Heart right ventricle (tissue), 16 donors: ENCODE results near the gene SRCAP. TPM values are rescaled to one million over a fixed set of nuclear protein-coding genes. Genes with fewer than 3 reads are reported as not detected.

Experiments used
- ATAC-seq, 8 donors: fragments of 200-7000 bp; cut with Tn5 transposase; one replicate each; pipeline ENCODE4 v1.9.1; 2020; ENCODE audit warnings: mild to moderate bottlenecking in 8 of 8, moderate library complexity in 8 of 8, moderate number of reproducible peaks in 1 of 8
- DNase-seq, 2 donors: peaks; one replicate each; pipeline ENCODE4 v3.0.0-alpha.2; 2020
- H3K27ac ChIP-seq, 10 donors: fragments of 200-600 bp; sonication (generic) in 2 of 10; one replicate each; pipeline versions ENCODE4 v1.5.0 to v1.8.0; 2020 to 2022; ENCODE audit warnings: mild to moderate bottlenecking in 3 of 10
- H3K27me3 ChIP-seq, 7 donors: fragments of 200-600 bp; one replicate each; pipeline ENCODE4 v1.8.0; 2021 to 2022; ENCODE audit warnings: mild to moderate bottlenecking in 2 of 7
- H3K36me3 ChIP-seq, 9 donors: fragments of 200-600 bp; sonication (generic) in 1 of 9; one replicate each; pipeline versions ENCODE4 v1.5.0 to v1.8.0; 2020 to 2022; ENCODE audit warnings: mild to moderate bottlenecking in 2 of 9
- H3K4me1 ChIP-seq, 9 donors: fragments of 200-600 bp; sonication (generic) in 1 of 9; one replicate each; pipeline versions ENCODE4 v1.5.0 to v1.8.0; 2020 to 2022; ENCODE audit warnings: mild to moderate bottlenecking in 4 of 9
- H3K4me3 ChIP-seq, 10 donors: fragments of 200-600 bp; sonication (generic) in 2 of 10; one replicate each; pipeline versions ENCODE4 v1.5.0 to v1.8.0; 2020 to 2022; ENCODE audit warnings: mild to moderate bottlenecking in 7 of 10, moderate library complexity in 2 of 10
- H3K9me3 ChIP-seq, 11 donors: fragments of 200-600 bp in 10 of 11; sonication (generic) in 2 of 11; one replicate each; pipeline versions ENCODE4 v1.5.0 to v1.8.0; 2013 to 2022; ENCODE audit warnings: mild to moderate bottlenecking in 2 of 11, control low read depth in 1 of 11, moderate library complexity in 1 of 11
- CTCF ChIP-seq, 9 donors: fragments of 200-600 bp; sonication (generic) in 2 of 9; IDR thresholded peaks; one replicate each; pipeline versions ENCODE4 v1.5.0 to v1.8.0; 2021 to 2022; ENCODE audit warnings: antibody characterized with exemption in 9 of 9, mild to moderate bottlenecking in 5 of 9, moderate library complexity in 1 of 9
- WGBS, 2 donors: extraction: QIAGEN DNeasy Blood & Tissue Kit; methylation state at CpG; one replicate each; pipeline ENCODE4 v1.1.7; 2013; ENCODE audit warnings: inconsistent platforms in 1 of 2; 5-methylcytosine and 5-hydroxymethylcytosine counted together
- intact Hi-C, 10 donors: fragments of 100-400 bp; cut with DNase I; formaldehyde crosslinking; loops; one replicate each; pipeline versions ENCODE4 v1.11.1 to v1.14.2; 2022
- polyA plus RNA-seq, 2 donors: library from polyadenylated mRNA; stranded (reverse); fragments of 200-250 nt; gene quantifications; one replicate each; pipeline ENCODE4 v1.2.3, GENCODE V29; 2013
- total RNA-seq, 10 donors: library from RNA; stranded (reverse); fragmentation: NEBNext Ultra II Directional in 3 of 10; extraction: Animal tissue kit (Norgen Biotek cat#: 25700) in 3 of 10; gene quantifications; one replicate each; pipeline versions ENCODE4 v1.2.1 to v1.2.4, GENCODE V29; 2021 to 2023
- donor health status: Arrhythmogenic right ventricular cardiomyopathy.
- donor health status: ischemic (EF 13 %, LVEDD 7.1; RV severe dilation, severe dysfunction).
- donor health status: healthy with polysubstance abuse.
- donor health status: DM: no; HTN: yes; CAD: no.
- donor health status: DM: no; HTN: no; CAD: no.
- donor health status: ischemic (EF 25% LVEDD 6.9; RV normal size, moderate dysfunction).
- donor health status: ischemic (EF 25% LVEDD 5.7; RV mildly dilated, moderate dysfunction).
- donor health status: healthy.
- donor health status: DM: yes; HTN: yes; CAD: no.
- donor health status: Ischemic cardiomyopathy.
- donor health status: ischemic (EF 35%, LVEDD 5.7; RV mildly dilated, moderate dysfunction).
- donor health status: nonischemic (EF 11% LVEDD 7.7; RV severe dilation, severe dysfunction).
- donor health status: DM: yes; HTN: yes; CAD: no.
- donor health status: PGD.
- donor health status: ischemic (EF 29% LVEDD 5.4; RV normal size, mild dysfunction).
- donor health status: nonischemic (EF 23%, LVEDD 6.1; RV moderate dilation, normal function).

SRCAP gene
- total and polyA plus RNA-seq, 12 donors, result 2.6 to 60.6 (median 45.4) TPM

- H3K4me3 ChIP-seq, result peak overlapping the region; percentile 71 to 99 (median 88)
- no peaks in the 10 kb centered on the region for H3K9me3 ChIP-seq
- DNase-seq (no peak), ATAC-seq (peak in 1 of 8 donors; percentile 31)
- H3K36me3 ChIP-seq, result peaks cover 0 to 36% (median 16%) of the 10 kb centered on the region in 9 donors
- no peaks in the 10 kb centered on the region for H3K27me3 ChIP-seq
- intact Hi-C loops, result no loop called here
- WGBS, 2 donors, result 68 to 71% methylated on average over 7 of the region's 7 CpGs
- peaks cover 10 to 26% (median 24%) of the 10 kb centered on the region in 9 donors for H3K4me1 ChIP-seq
- no peak for TF ChIP-seq CTCF (IDR thresholded peaks at IDR 0.05)
- peak overlapping the region in 8 of 10 donors; percentile 89 to 99 (median 96) for H3K27ac ChIP-seq
Observed at GRCh38 chr16:30785126-30786106, 86.4 kb downstream of the SRCAP start.

- 3 to 4% methylated on average over 41 to 57 of the region's 57 CpGs for WGBS, 2 donors
- peaks cover 10 to 26% (median 23%) of the 10 kb centered on the region in 9 donors for H3K4me1 ChIP-seq
- H3K4me3 ChIP-seq, result peak overlapping the region; percentile 71 to 99 (median 88)
- H3K36me3 ChIP-seq, result peaks cover 0 to 31% (median 16%) of the 10 kb centered on the region in 9 donors
- H3K9me3 ChIP-seq, result no peaks in the 10 kb centered on the region
- peak; percentile 41 to 63 (median 50) for ATAC-seq
- DNase-seq, result peak in 1 of 2 donors; percentile 52
- no peak for TF ChIP-seq CTCF (IDR thresholded peaks at IDR 0.05)
- intact Hi-C loops, result no loop called here
- H3K27ac ChIP-seq, result peak overlapping the region; percentile 74 to 99 (median 96)
- no peaks in the 10 kb centered on the region for H3K27me3 ChIP-seq
Observed at GRCh38 chr16:30786115-30786935, 87.4 kb downstream of the SRCAP start.

- intact Hi-C loops, result loop anchor here in 4 of 10 donors (1.0 kb wide), 1 partner anchor 18 kb away; no protein-coding TSS in a partner anchor
- WGBS, 2 donors, result 1% methylated on average over 36 to 37 of the region's 37 CpGs
- H3K27ac ChIP-seq, result peak within 1 kb of the TSS; percentile 74 to 99 (median 96)
- H3K36me3 ChIP-seq, result peaks cover 0 to 23% (median 14%) of the 10 kb centered on the region in 9 donors
- no peaks in the 10 kb centered on the region for H3K9me3 ChIP-seq
- H3K27me3 ChIP-seq, result no peaks in the 10 kb centered on the region
- TF ChIP-seq CTCF (IDR thresholded peaks at IDR 0.05), result peak in 2 of 9 donors; percentile 9 to 10
- peak within 1 kb of the TSS; percentile 71 to 99 (median 88) for H3K4me3 ChIP-seq
- DNase-seq (peak; percentile 69 to 84), ATAC-seq (peak; percentile 80 to 94 (median 89))
- H3K4me1 ChIP-seq, result peaks cover 10 to 26% (median 23%) of the 10 kb centered on the region in 9 donors
Observed at GRCh38 chr16:30786936-30787612, 88.1 kb downstream of the SRCAP start, which contains the start of gene ZNF629. ZNF629 (minus strand) TSS chr16:30787205; CDS start chr16:30784482, 2,723 bp downstream.
